ENCODE data around the gene DNAAF6.
A peak's percentile ranks its signal among the peaks of the same experiment; 100 is the strongest.
"Not testable (repeated sequence)": the region's sequence is repeated elsewhere in the genome, so short reads cannot be mapped to it uniquely, and the experiment has no call there.

DNAAF6 gene

GRCh38 chrX:107205770-107206696 is at the start of gene DNAAF6, which contains the start of gene NUP62CL:
Gene DNAAF6 (plus strand): TSS chrX:107206611. CDS start chrX:107212876, 6,265 bp downstream.
Gene NUP62CL (minus strand): TSS chrX:107206433. CDS start chrX:107175146, 31,287 bp downstream.
- peak; percentile 96 for FAIRE-seq

GRCh38 chrX:107157618-107158017 is 48.8 kb upstream of the DNAAF6 start:
- FAIRE-seq, result not testable (repeated sequence)

GRCh38 chrX:107167163-107167921 is 39.1 kb upstream of the DNAAF6 start:
- FAIRE-seq, result no peak

GRCh38 chrX:107168257-107168656 is 38.2 kb upstream of the DNAAF6 start:
- FAIRE-seq, result no peak

- FAIRE-seq, result no peak
Observed at GRCh38 chrX:107168712-107169111, 37.7 kb upstream of the DNAAF6 start.

GRCh38 chrX:107171369-107172102 is 34.9 kb upstream of the DNAAF6 start:
- no peak for FAIRE-seq

GRCh38 chrX:107197319-107197718 is 9.1 kb upstream of the DNAAF6 start:
- FAIRE-seq, result no peak

GRCh38 chrX:107198074-107198473 is 8.3 kb upstream of the DNAAF6 start:
- not testable (repeated sequence) for FAIRE-seq

- FAIRE-seq, result no peak
Observed at GRCh38 chrX:107199491-107199890, 6.9 kb upstream of the DNAAF6 start.

GRCh38 chrX:107204068-107204605 is 2.3 kb upstream of the DNAAF6 start:
- no peak for FAIRE-seq

- no peak for FAIRE-seq
Observed at GRCh38 chrX:107206697-107207065, 270 bp downstream of the DNAAF6 start.

- no peak for FAIRE-seq
Observed at GRCh38 chrX:107207089-107207488, 678 bp downstream of the DNAAF6 start.

- FAIRE-seq, result no peak
Observed at GRCh38 chrX:107207943-107208342, 1.5 kb downstream of the DNAAF6 start.

- FAIRE-seq, result no peak
Observed at GRCh38 chrX:107213477-107213876, 7.1 kb downstream of the DNAAF6 start.

GRCh38 chrX:107226757-107227156 is 20.3 kb downstream of the DNAAF6 start:
- no peak for FAIRE-seq

- FAIRE-seq, result no peak
Observed at GRCh38 chrX:107227780-107228485, 21.5 kb downstream of the DNAAF6 start.

- no peak for FAIRE-seq
Observed at GRCh38 chrX:107228486-107228819, 22.0 kb downstream of the DNAAF6 start.

GRCh38 chrX:107272431-107272921 is 66.1 kb downstream of the DNAAF6 start:
- FAIRE-seq, result no peak

GRCh38 chrX:107273795-107274194 is 67.4 kb downstream of the DNAAF6 start:
- no peak for FAIRE-seq

GRCh38 chrX:107288676-107289075 is 82.3 kb downstream of the DNAAF6 start:
- FAIRE-seq, result no peak

GRCh38 chrX:107290019-107290418 is 83.6 kb downstream of the DNAAF6 start:
- FAIRE-seq, result no peak

GRCh38 chrX:107293056-107293455 is 86.6 kb downstream of the DNAAF6 start:
- FAIRE-seq, result no peak

Data from islet of Langerhans (tissue), 1 donor.